WI38 (cell line): Measurements from ENCODE around the gene BTNL2.

ENCODE experiments used
- H3K4me3 ChIP-seq: 2 replicates; pipeline ENCODE4 v1.5.1; 2011; ENCODE audit warnings: low read depth, mild to moderate bottlenecking, control low read depth, low read length
- CTCF ChIP-seq: IDR thresholded peaks from 2 replicates; pipeline ENCODE4 v1.5.1; 2012; ENCODE audit warnings: low read depth, mild to moderate bottlenecking, control low read depth, low read length

The BTNL2 gene

GRCh38 chr6:32406857-32407256 lies at the start of gene BTNL2:
Gene BTNL2 (minus strand): TSS chr6:32407181. CDS start chr6:32407123, 58 bp downstream.
- no peak for TF ChIP-seq CTCF
- no peak within 1 kb of the TSS for H3K4me3 ChIP-seq

DNA sequence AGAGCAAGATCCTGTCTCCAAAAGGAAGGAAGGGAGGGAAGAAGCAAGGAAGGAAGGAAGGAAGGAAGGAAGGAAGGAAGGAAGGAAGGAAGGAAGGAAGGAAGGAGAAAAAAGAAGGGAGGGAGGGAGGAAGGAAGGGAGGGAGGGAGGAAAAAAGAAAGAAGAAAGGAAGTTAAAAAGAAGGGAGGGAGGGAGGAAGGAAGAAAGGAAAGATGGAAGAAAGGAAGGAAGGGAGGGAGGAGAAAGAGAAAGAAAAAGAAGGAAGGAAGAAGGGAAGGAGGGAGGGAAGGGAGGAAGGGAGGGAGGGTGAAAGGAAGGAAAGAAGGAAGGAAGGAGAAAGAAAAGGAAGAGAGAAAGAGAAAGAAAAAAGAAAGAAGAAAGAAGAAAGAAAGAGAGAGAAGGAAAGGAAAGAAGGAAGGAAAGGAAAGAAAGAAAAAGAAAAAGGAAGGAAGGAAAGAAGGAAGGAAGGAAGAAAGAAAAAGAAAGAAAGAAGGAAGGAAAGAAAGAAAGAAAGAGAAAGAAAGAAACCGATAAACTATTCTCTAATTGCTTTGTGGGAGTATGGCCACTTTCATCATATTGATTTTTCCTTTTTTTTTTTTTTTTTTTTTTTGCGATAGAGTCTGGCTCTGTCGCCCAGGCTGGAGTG lies 42.2 kb upstream of the BTNL2 start:
- H3K4me3 ChIP-seq = no peak overlapping the region
- no peak for TF ChIP-seq CTCF

DNA sequence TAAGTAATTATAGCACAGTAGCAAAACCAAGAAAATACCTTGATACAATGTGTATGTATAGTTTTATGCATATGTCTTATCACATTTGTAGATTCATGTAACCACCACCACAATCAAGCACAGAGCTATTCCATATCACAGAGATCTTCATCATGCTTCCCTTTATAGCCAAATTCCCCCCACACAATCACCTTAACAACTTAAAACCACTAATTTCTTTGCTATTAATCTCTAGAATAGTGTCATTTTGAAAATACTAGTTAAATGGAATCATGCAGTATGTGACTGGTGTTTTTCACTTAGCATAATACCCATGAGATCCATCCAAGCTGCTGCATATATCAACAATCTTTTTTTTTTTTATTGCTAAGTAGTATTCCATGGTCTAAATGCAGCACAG lies 41.0 kb upstream of the BTNL2 start:
- no peak for TF ChIP-seq CTCF
- no peak overlapping the region for H3K4me3 ChIP-seq

- H3K4me3 ChIP-seq = no peak overlapping the region
- no peak for TF ChIP-seq CTCF
Measured at GRCh38 chr6:32445321-32445854, 38.4 kb upstream of the BTNL2 start.

DNA sequence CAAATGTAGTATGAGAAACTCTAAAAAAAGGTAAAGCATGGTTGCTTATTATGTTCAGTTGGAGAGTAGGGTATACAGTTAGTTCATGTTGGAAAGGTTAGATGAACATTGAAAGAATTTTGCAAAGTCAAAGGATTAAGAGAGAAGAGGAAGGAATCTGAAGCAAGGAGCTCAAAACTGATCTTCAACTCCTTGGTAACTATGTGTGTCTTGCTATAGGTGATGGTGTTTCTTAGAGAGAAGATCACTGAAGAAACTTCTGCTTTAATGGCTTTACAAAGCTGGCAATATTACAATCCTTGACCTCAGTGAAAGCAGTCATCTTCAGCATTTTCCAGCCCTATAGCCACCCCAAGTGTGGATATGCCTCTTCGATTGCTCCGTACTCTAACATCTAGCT lies 37.5 kb upstream of the BTNL2 start:
- no peak for TF ChIP-seq CTCF
- H3K4me3 ChIP-seq = no peak overlapping the region

GRCh38 chr6:32442977-32443552 lies 36.1 kb upstream of the BTNL2 start:
- no peak for TF ChIP-seq CTCF
- H3K4me3 ChIP-seq = no peak overlapping the region

DNA sequence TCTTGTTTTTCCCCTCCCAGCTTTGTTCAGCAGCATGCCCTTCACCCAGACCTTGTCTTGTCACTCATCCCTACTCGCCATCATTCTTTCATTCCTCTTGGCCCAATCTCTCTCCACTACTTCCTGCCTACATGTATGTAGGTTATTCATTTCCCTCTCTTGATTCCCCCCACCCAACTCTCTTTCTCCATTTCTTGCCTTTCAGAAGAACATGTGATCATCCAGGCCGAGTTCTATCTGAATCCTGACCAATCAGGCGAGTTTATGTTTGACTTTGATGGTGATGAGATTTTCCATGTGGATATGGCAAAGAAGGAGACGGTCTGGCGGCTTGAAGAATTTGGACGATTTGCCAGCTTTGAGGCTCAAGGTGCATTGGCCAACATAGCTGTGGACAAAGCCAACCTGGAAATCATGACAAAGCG lies 35.3 kb upstream of the BTNL2 start:
- no peak overlapping the region for H3K4me3 ChIP-seq

More for the DNA sequence above, 35.3 kb upstream of the BTNL2 start:
- no peak for TF ChIP-seq CTCF
